Measurements from ENCODE around the gene SEMA5A. TPM values are rescaled to one million over a fixed set of nuclear protein-coding genes. Genes with fewer than 3 reads are reported as not detected.

Gene SEMA5A
- polyA plus RNA-seq, 1 of the 3 experiments (the other 2 are of a cell fraction) = 0.58 TPM

DNA sequence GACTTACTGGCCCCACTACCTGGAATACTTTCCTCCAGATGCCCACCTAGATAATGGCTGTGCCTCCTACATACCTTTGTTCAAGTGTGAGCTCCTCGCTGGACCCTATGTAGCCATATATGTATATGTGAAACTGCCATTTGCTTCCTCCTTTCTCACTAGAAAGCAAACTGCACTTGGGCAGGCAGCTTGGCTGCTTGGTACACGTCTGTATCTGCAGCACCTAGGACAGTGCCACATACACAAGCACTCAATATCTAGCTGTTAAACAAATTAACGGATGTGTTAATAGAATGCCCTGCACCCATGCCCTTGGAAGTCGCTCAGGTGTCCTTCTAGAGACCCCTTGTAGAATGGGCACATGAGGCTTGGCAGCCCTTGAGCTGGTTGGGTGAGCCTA is 301.5 kb downstream of the SEMA5A start:
- Histone ChIP-seq H3K4me2 (no peak overlapping the region), H3K9me3 (no peaks in the 10 kb centered on the region), H4K20me1 (ENCODE audit: insufficient read depth) (no peaks in the 10 kb centered on the region), H3K27me3 (ENCODE audit: insufficient read depth) (no peaks in the 10 kb centered on the region), H3K79me2 (ENCODE audit: insufficient read depth) (no peaks in the 10 kb centered on the region), H3K9me2 (no peaks in the 10 kb centered on the region), H3K4me3 (ENCODE audit: low read depth in 2 of 2, low read length in 1 of 2) (no peak overlapping the region), H2AFZ (ENCODE audit: low read depth) (no peak overlapping the region), H3K36me3 (replicated peaks in 1 of 2; ENCODE audit: control insufficient read depth in 1 of 2, insufficient read depth in 2 of 2, low read length in 1 of 2) (no peaks in the 10 kb centered on the region), H3K9ac (no peak overlapping the region), H3K4me1 (ENCODE audit: control insufficient read depth in 1 of 2, insufficient read depth in 2 of 2, low read depth in 1 of 2, low read length in 1 of 2) (peaks cover 0 to 5% of the 10 kb centered on the region in 2 experiments; a peak in 2 of 4 replicates), H3F3A (replicated peaks; ENCODE audit: insufficient read depth) (no peaks in the 10 kb centered on the region), H3K27ac (ENCODE audit: low read depth in 2 of 2, low read length in 1 of 2) (no peak overlapping the region)
- no peak for DNase-seq
- TF ChIP-seq, protein P1, sequence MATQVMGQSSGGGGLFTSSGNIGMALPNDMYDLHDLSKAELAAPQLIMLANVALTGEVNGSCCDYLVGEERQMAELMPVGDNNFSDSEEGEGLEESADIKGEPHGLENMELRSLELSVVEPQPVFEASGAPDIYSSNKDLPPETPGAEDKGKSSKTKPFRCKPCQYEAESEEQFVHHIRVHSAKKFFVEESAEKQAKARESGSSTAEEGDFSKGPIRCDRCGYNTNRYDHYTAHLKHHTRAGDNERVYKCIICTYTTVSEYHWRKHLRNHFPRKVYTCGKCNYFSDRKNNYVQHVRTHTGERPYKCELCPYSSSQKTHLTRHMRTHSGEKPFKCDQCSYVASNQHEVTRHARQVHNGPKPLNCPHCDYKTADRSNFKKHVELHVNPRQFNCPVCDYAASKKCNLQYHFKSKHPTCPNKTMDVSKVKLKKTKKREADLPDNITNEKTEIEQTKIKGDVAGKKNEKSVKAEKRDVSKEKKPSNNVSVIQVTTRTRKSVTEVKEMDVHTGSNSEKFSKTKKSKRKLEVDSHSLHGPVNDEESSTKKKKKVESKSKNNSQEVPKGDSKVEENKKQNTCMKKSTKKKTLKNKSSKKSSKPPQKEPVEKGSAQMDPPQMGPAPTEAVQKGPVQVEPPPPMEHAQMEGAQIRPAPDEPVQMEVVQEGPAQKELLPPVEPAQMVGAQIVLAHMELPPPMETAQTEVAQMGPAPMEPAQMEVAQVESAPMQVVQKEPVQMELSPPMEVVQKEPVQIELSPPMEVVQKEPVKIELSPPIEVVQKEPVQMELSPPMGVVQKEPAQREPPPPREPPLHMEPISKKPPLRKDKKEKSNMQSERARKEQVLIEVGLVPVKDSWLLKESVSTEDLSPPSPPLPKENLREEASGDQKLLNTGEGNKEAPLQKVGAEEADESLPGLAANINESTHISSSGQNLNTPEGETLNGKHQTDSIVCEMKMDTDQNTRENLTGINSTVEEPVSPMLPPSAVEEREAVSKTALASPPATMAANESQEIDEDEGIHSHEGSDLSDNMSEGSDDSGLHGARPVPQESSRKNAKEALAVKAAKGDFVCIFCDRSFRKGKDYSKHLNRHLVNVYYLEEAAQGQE (IDR thresholded peaks at IDR 0.05; ENCODE audit: low read depth, low read length) = peak; percentile 77; the same call in 1 of the 2 replicates
- no peak for TF ChIP-seq SIN3A (IDR thresholded peaks at IDR 0.05; ENCODE audit: borderline replicate concordance, low read depth, low read length)
- WGBS (ENCODE audit: low lambda C conversion rate) = 59% methylated on average over 4 of the region's 4 CpGs
- CTCF ChIA-PET = no interaction called here
- POLR2A ChIA-PET = no interaction called here

DNA sequence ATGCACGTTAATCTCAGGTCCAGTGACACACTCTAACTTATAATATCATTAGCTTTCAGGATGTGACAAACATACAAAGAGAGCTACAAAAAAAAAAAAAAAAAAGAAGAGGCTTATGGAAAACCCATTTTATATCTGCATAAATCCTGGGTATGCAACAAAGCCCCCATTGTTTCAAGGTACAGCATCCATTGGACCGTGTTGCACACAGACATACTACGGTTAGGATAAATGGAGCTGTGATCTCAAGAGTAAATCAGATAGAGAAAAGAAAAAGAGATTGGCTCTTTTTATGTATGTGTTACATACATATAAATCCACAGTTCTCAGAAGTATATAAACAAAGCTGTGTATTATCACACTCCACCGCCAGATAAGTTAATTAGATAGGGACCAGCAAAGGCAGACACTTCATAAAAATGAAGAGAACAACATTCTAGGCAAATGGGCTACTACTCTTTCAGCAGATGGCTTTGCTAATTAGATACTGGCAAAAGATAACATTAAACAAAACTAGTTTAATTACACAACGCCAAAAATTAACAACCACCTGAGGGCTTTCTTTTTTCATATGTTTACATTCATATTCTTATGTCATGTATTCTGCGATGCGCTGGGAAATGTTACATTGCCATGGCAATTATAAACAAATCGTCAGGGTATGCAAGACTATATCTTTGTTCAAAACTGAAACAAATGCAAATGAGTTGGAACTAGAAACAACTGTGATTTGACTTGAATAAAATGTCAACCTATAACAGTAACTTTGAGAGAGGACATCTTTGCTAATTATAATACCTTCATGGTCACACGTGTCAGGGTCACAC is 304.2 kb downstream of the SEMA5A start:
- no peak for DNase-seq
- H3K9me2 ChIP-seq = no peaks in the 10 kb centered on the region
- H3K79me2 ChIP-seq (ENCODE audit: insufficient read depth) = no peaks in the 10 kb centered on the region
- H3K9me3 ChIP-seq = no peaks in the 10 kb centered on the region
- POLR2A ChIA-PET = no interaction called here
- H3F3A ChIP-seq (replicated peaks; ENCODE audit: insufficient read depth) = peaks cover 4% of the 10 kb centered on the region
- peaks cover 2 to 5% of the 10 kb centered on the region in 2 experiments; a peak in 2 of 4 replicates for H3K4me1 ChIP-seq (ENCODE audit: control insufficient read depth in 1 of 2, insufficient read depth in 2 of 2, low read depth in 1 of 2, low read length in 1 of 2)
- H3K27me3 ChIP-seq (ENCODE audit: insufficient read depth) = no peaks in the 10 kb centered on the region
- no peaks in the 10 kb centered on the region for H4K20me1 ChIP-seq (ENCODE audit: insufficient read depth)
- no peak overlapping the region for H3K27ac ChIP-seq (ENCODE audit: low read depth in 2 of 2, low read length in 1 of 2)
- H3K9ac ChIP-seq = no peak overlapping the region
- H3K4me3 ChIP-seq (ENCODE audit: low read depth in 2 of 2, low read length in 1 of 2) = no peak overlapping the region
- CTCF ChIA-PET = no interaction called here
- no peak overlapping the region for H3K4me2 ChIP-seq
- H2AFZ ChIP-seq (ENCODE audit: low read depth) = no peak overlapping the region
- WGBS (ENCODE audit: low lambda C conversion rate) = 67% methylated on average over 9 of the region's 9 CpGs
- no peaks in the 10 kb centered on the region for H3K36me3 ChIP-seq (replicated peaks in 1 of 2; ENCODE audit: control insufficient read depth in 1 of 2, insufficient read depth in 2 of 2, low read length in 1 of 2)
- TF ChIP-seq, protein P2, sequence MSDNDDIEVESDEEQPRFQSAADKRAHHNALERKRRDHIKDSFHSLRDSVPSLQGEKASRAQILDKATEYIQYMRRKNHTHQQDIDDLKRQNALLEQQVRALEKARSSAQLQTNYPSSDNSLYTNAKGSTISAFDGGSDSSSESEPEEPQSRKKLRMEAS (IDR thresholded peaks at IDR 0.05; ENCODE audit: low read depth) = no peak
- TF ChIP-seq GATA2 (CRISPR knock-in tag; IDR thresholded peaks at IDR 0.05) = peak; percentile 15; the same call in 1 of the 2 replicates

DNA sequence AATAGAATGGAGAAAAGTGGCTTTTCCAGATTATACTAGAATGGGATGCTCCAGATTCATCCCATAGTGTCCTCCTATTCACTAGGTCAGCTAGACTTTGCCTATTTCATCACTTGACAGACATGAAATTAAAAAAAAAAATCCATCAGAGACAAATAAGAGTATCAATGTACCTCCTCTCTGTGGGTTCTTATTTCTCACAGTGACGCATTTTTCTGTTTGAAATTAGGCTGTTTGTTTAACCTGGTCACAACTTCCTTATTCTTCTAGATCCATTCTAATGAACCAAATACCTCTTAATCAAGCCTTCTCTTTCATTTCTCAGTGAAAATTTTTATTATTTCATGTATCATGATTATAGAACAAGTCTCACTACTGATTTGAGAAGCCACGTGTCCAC is 305.4 kb downstream of the SEMA5A start:
- Histone ChIP-seq H3K9me2 (no peaks in the 10 kb centered on the region), H3K4me1 (ENCODE audit: control insufficient read depth in 1 of 2, insufficient read depth in 2 of 2, low read depth in 1 of 2, low read length in 1 of 2) (peaks cover 2 to 5% of the 10 kb centered on the region in 2 experiments; a peak in 2 of 4 replicates), H3K36me3 (replicated peaks in 1 of 2; ENCODE audit: control insufficient read depth in 1 of 2, insufficient read depth in 2 of 2, low read length in 1 of 2) (no peaks in the 10 kb centered on the region), H3K27me3 (ENCODE audit: insufficient read depth) (no peaks in the 10 kb centered on the region), H2AFZ (ENCODE audit: low read depth) (no peak overlapping the region), H3K9ac (no peak overlapping the region), H3K4me3 (ENCODE audit: low read depth in 2 of 2, low read length in 1 of 2) (no peak overlapping the region), H3K79me2 (ENCODE audit: insufficient read depth) (no peaks in the 10 kb centered on the region), H3F3A (replicated peaks; ENCODE audit: insufficient read depth) (peaks cover 4% of the 10 kb centered on the region), H3K9me3 (no peaks in the 10 kb centered on the region), H4K20me1 (ENCODE audit: insufficient read depth) (no peaks in the 10 kb centered on the region), H3K4me2 (no peak overlapping the region), H3K27ac (ENCODE audit: low read depth in 2 of 2, low read length in 1 of 2) (no peak overlapping the region)
- ChIA-PET CTCF (no interaction called here), POLR2A (no interaction called here)
- WGBS (ENCODE audit: low lambda C conversion rate) = 66% methylated on average over 2 of the region's 2 CpGs
- DNase-seq = no peak
- TF ChIP-seq TEAD4 (IDR thresholded peaks at IDR 0.05; ENCODE audit: borderline replicate concordance, insufficient read depth) (no peak), TAF1 (IDR thresholded peaks at IDR 0.05; ENCODE audit: borderline replicate concordance, low read depth, low read length) (no peak), RCOR1 (IDR thresholded peaks at IDR 0.05; ENCODE audit: low read length) (no peak), FOXM1 (IDR thresholded peaks at IDR 0.05; ENCODE audit: low read depth) (no peak), GATA2 (CRISPR knock-in tag; IDR thresholded peaks at IDR 0.05) (no peak)
- TF ChIP-seq, protein P3, sequence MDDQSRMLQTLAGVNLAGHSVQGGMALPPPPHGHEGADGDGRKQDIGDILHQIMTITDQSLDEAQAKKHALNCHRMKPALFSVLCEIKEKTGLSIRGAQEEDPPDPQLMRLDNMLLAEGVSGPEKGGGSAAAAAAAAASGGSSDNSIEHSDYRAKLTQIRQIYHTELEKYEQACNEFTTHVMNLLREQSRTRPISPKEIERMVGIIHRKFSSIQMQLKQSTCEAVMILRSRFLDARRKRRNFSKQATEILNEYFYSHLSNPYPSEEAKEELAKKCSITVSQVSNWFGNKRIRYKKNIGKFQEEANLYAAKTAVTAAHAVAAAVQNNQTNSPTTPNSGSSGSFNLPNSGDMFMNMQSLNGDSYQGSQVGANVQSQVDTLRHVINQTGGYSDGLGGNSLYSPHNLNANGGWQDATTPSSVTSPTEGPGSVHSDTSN (IDR thresholded peaks at IDR 0.05) = no peak
- TF ChIP-seq, protein P1 (IDR thresholded peaks at IDR 0.05; ENCODE audit: low read depth, low read length) = no peak
